Subcutaneous adipose tissue (tissue), 4 donors: ENCODE results near the gene VWA3B. TPM values are rescaled to one million over a fixed set of nuclear protein-coding genes. Genes with fewer than 3 reads are reported as not detected.

Experiments used
- total RNA-seq, 4 donors: library from RNA; depleted of rRNA; stranded (reverse); fragments of >200 nt; gene quantifications; one replicate each; pipeline ENCODE4 v1.1.0, GENCODE V29; 2016
- TF ChIP-seq, protein P1 (sequence below): fragments of 450-650 bp; IDR thresholded peaks from one replicate; pipeline ENCODE4 v1.5.1; 2016; ENCODE audit warnings: low read depth, mild to moderate bottlenecking, control low read depth, antibody characterized with exemption, moderate library complexity

The VWA3B gene
- total RNA-seq, 4 donors from 2014 or later = not detected

DNA sequence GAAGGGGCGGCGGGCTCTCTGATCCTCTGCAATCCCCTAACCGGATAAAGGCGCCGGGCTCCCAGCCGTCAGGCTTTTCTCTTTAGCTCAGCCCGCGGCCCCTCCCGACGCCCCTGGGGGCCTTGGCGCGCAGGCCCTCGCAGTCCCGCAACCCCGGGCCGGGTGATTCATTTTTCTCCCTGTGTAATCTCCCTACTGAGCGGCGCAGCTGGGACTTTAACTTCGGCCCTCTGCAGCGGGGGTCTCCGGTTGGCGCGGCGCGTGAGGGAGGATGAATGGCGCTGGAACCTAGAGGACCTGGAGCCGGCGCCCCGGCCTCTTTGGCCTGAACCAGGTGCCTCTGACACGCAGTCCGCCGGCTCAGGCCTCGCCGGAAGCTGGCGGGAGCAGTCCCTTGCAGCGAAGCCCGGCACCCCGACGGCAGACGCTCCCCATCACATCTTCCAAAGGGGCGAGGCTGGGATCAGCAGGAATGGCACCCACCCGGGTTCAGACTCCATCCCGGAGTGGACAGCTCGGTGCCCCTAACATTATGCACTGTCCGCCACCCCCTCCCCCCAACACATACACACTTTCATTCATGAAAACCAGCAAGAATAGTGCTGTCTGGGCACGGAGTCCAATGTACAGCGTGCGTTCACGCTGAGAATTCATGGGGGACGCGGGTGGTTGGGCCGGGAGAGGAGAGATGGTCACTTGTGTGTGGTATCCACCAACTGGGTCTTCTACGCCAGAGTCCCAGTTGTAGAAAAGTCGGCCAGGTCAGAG lies 260.5 kb downstream of the VWA3B start:
- TF ChIP-seq, protein P1, sequence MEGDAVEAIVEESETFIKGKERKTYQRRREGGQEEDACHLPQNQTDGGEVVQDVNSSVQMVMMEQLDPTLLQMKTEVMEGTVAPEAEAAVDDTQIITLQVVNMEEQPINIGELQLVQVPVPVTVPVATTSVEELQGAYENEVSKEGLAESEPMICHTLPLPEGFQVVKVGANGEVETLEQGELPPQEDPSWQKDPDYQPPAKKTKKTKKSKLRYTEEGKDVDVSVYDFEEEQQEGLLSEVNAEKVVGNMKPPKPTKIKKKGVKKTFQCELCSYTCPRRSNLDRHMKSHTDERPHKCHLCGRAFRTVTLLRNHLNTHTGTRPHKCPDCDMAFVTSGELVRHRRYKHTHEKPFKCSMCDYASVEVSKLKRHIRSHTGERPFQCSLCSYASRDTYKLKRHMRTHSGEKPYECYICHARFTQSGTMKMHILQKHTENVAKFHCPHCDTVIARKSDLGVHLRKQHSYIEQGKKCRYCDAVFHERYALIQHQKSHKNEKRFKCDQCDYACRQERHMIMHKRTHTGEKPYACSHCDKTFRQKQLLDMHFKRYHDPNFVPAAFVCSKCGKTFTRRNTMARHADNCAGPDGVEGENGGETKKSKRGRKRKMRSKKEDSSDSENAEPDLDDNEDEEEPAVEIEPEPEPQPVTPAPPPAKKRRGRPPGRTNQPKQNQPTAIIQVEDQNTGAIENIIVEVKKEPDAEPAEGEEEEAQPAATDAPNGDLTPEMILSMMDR = no peak

DNA sequence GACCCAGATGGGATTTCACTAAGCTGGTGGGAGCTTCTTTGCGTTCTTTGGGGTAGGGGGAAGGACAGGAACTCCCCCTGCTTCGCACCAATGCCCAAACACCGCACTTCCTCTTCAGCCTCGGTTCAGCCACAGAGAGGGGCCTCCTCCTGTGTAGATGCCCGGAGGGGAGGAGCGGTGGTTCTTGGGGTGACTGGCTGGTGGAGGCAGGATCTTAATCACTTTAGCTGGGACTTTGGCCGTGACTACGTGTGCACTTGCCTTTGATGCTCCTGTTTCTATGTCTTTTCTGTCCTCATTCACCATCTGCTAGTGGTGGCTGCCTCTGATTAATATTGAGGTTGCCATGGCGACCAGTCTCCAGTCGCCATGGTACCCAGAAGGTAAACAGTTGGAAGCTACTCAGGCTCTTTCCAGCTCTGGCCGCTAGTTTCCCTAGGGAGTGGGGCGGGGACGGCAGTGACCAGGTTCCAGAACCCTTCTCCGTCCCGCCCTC lies 261.1 kb downstream of the VWA3B start:
- TF ChIP-seq, protein P1 = no peak

DNA sequence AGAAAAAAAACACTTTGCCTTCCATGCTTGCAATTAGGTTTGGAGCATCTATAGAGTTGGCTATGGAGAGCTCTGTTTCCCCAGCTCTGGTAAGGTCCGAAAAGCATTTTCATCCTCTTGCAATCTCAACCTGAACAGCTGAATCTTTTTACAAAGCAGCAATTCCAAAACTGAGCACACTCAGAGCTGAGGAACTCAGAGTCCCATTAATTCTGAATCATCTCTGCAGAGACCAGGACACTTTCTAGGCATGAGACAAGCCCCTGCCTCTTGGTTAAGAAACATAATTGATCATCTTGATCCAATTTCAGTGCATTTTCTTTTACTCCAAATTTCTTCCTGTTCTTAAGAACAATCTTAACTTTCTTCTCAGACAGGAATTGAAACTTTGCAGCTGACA lies 263.4 kb downstream of the VWA3B start:
- TF ChIP-seq, protein P1 = no peak

DNA sequence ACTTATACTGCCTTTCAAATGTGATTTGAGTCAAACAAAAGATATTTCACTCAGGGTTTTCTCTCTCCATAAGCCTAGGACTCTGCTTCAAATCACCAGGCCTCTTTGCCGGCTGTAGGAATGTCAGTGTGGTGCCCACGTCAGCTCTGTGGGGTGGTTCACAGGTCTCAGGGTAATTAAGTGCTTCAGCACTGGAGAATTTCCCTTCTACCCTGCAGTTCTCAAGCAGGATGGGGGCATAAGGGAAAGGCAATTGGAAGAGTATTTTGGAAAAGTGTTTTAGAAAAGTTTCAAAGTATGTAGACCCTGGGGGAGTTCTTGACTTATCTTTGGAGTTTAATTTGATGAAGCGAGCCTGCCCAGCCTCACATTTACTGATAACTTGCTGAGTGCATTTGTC lies 268.9 kb downstream of the VWA3B start:
- TF ChIP-seq, protein P1 = no peak

DNA sequence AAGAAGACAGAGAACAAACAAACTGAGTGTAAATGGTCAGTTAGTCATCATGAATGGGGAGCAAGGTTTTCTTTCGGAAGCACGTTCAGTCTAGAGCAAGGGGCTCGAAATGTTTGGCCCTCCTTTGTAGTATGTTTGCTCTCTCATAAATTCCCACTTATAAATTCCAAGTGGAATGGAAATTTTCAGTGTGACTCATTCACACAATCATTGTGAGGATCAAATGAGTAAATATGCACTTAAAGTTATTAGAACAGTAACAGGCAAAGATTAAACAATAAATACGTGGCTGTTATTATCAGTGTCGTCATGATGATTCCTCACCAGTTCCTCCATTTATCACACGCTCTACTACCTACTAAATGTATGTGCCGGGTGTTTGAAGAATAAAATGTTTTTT lies 269.8 kb downstream of the VWA3B start:
- TF ChIP-seq, protein P1 = no peak

DNA sequence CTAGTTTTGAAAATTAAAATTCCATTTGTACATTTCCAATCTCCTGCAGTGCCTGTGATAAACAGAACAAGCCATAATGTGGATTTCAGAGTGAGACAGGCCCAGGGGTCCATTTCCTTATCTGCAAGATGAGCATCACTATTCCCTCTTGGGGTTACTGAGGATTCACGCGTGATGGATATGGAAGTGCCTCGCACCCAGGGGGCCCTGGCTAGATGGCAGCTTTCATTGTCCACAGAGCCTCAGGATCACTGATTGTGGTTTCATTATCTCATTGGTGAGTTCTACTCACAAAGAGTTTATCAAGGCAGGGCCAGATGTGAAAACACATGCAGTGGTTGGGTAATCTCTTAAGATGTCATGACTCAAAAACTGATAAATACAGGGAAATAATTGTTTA lies 270.9 kb downstream of the VWA3B start:
- TF ChIP-seq, protein P1 = no peak

DNA sequence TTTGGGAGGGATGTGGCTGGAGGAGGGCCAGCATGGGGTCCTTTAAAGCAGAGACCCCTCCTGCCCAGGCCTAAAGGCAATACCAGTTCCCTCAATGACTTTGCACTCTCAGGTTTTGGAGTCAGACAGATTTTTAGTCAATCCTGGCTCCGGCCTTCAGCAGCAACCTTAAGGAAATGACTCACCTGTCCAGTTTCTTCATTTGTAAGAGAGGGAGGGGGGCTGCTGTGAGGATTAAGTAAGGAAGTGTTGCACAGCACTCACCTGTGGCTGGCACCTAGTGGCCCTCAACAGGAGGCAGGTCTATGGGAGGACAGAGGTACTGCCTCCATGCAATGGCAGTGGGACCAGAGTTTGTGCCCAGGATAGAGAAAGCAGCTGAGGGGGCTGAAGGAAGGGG lies 273.0 kb downstream of the VWA3B start:
- TF ChIP-seq, protein P1 = no peak

Other genes with a start within 250 kb of the VWA3B start
- 10 to 100 TPM; 35.5 to 44.3 (median 39.7) TPM for gene TMEM131, start 91.2 kb upstream of the VWA3B start, total RNA-seq